Middle frontal gyrus (tissue), 1 donor: ENCODE measurements around the gene TEKT2.

Experiments used
- DNase-seq: peaks from one replicate; pipeline ENCODE4 v3.0.0-alpha.2; 2015; ENCODE audit warnings: low spot score; ENCODE audit errors: extremely low spot score

Gene TEKT2

DNA sequence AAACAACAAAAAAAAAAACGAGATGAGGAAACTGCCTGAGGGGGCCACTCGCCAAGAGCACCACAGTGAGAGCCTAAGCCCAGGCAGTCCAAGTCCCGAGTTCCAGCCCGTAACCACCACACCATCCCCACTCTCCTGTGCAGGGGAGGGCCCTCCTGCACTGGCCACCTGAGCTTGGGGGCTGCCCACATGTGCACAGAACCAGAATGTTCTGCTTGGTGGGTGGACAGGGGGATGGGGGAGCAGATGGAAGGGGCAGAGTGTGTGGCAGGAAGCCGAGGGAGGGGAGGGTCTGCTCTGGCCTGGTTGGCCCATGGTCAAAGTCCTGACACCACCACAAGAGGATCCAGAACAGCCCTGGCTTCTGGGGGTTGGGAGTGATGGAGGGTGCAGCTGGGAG is 22.4 kb downstream of the TEKT2 start:
- no peak for DNase-seq

DNA sequence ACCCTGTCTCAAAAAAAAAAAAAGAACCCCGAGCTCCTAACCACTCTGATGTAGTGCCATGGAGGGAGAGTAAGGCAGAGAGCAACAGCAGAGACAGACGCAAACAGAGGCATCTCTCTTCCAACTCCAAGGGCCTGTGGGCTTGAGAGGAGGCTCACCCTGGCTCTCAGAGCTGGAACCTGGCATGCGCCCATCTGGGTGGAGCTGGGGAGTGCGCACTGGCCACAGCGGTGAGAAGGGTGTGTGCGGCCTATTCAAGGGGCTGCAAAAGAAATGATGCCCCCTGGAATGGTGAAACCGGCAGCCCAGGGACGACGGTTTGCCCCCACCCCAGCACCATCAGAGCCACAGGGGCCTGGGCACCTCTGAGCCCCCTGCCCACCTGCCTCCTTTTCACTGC is 23.5 kb downstream of the TEKT2 start:
- no peak for DNase-seq

DNA sequence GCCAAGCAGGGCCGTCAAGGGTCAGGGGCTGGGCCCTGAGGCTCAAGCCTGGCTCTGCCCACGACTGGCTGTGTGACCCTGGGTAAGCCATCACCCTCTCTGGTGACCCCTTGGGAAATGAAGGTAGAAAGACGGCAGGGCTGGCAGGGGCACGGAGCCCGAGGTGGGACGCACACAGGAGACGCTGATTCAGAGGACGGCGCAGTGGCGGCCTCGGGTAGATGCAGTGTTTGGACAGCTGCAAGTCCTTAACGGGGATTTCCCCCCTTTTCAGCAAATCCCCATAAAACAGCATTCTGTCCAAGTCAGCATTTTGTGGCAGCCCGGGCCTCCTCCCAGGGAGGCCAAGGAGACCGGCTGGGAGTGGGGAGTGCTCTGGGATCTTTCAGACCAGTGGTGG is 24.4 kb downstream of the TEKT2 start:
- no peak for DNase-seq

DNA sequence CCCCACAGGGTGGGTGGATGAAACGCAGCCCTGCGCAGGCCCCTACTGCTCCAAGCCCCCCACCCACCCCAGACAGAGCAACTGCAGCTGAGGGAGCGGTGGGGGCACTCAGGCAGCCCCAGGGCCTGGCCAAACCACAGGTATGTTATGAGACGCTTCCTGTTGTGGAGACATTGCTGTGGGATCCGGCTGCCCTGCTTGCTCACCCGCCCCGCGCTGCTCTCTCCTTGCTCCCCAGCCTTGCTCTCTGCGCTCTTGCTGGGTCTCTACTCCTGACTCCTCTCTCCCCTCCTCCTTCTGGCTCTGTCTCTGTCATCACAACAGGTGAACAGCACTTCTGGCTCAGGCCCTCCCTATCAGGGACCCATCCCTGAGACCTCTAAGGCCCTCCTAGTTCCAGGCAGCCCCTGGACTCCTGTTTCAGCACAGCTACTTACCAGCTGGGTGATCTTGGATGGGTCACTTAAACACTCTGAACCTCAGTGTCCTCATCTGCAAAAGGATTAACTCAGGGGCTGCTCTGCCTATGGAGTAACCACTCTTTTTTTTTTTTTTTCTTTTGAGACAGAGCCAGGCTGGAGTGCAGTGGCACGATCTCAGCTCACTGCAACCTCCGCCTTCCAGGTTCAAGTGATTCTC is 25.3 kb downstream of the TEKT2 start:
- no peak for DNase-seq

DNA sequence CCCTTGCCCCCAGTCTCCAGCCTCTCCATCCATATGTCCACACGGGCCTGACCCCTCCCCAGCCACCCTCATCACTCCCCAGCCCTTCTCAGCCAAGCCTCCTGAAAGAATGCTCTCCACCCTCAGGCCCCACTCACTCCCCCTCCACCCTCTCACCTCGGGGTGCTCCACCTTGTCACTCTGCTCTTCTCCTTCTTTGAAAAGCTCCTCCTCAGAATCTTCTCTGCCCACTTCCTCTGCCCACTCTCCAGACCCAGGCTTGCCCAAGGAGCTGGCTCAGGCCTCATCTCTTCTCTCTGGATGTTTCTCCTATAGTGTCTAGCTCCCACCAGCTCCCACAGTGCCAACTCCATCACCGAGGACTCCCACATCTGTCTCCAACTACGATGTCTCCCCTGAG is 27.3 kb downstream of the TEKT2 start:
- no peak for DNase-seq

DNA sequence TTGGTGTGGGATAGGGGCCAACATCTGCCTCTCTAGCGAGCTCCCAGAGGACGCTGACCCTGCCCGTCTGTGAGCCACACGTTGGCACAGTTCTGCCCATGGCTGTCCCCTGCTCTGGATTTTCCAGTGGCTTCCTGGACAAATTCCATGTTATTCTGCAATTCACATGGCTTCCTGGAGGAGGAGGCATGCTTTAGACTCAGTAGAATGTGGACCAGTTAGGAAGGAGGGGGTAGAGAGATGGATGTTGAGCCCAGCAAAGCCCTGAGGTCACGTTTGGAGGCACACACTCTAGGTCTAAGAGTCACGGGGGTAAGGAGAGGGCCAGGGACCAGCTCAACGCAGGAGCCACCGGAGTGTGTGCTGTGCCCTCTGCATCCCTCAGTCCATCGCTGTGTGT is 28.9 kb downstream of the TEKT2 start:
- DNase-seq = no peak

DNA sequence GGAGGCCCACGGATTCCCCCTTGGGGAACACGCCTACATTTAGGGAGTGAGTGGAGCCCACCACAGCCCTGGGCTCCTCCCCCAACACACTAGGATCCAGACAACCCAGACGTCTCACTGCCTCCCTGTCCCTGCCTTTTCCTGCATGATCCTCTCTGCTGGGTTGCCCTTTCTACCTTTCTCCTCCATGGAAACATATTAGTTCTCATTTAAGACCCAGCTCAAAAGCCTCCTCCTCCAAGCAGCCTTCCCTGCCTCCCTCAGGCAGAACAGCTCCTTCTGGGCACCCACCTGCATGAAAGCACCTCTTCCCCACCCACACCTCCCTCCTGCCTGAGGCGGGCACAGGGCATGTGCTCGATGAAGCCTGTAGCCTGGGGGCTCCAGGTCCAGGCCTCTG is 30.5 kb downstream of the TEKT2 start:
- no peak for DNase-seq

DNA sequence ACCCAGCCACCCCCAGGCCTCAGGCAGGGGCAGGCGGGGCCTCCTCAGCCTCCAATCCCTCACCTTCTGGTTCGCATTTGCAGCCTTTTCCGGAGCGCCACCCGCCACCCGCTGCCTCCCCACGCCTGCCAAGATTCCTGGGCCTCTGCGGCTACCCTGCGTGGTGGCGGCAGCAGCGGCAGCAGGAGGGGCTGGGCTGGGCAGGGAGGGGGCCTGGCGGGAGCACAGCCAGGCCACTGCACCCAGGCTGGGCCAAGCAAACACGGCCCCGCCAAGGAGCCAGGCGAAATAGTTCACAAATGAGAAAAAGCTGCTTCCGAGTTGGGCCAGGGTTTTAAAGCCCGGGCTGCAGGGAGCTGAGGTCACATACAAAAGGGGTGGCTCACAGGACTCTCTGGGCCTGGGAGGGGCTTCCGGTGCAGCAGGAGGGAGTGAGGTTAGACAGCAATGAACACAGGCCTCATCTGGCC is 31.3 kb downstream of the TEKT2 start:
- no peak for DNase-seq

DNA sequence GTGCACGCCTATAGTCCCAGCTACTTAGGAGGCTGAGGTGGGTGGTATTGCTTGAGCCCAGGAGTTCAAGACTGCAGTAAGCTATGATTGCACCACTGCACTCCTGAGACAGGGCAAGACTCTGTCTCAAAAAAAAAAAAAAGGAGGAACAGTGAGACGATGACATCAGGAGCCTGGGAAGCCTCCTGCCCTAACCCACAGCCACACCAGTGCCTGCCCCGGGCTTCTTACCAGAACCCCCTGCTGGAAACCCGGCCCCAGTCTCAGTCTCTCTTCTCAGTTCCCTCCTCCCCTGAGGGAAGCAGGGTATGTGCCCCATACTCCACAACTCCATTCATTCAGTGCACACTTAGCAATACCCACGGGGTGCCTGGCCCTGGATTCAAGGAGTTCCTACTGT is 32.0 kb downstream of the TEKT2 start:
- no peak for DNase-seq

DNA sequence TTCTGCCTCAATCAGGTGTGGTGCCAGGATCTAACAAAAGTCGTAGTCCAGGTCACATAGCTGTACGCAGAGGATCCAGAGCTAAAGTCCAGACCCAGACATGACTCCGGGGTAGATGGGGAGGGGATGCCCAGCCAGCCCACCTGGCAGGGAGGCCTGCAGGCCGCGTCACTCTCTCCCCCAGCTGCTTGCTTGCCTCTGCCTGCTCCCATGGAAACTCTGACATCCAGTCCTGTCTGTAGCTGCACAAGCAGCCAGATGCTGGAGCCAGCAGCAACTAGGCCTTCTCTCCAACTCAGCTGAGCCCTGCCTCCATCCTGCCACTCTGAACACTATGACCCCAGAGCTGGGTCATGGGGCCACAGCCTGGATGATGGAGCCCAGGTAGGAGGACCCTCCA is 33.0 kb downstream of the TEKT2 start:
- DNase-seq = no peak

DNA sequence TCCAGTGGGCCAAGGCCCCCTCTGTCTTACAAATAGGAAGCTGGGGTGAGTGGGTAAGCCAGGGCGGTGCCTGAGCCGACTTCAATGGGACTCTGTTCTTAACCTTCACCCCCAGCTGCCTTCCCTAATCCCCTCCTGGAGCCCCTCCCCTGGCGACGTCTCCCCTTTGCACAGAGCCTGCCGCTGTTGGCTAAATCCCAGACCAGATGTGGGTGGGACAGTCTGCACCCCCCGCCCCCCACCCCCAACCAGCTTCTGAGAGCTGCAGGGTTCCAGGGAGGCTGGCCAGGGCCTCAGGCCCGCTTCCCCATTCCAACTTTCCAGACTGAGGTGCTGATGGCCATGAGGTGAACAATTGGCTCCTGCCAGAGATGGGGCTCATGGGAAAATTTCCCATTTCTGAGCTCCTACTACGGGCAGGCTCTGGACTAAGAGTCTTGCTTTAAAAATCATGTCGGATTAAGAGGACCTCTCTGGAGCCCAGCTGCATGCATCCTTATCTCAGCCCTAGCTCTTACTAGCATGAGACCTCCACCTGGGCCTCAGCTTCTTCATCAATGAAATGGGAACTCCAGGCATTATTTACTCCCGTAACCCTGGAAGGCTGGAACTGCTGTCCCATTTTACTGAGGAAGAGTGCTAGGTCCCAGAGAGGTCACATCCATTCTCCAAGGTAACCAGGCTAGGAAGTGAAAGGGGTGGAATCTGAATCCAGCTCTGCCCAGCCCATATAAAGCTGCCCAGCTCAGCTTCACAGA is 34.7 kb downstream of the TEKT2 start:
- DNase-seq = no peak

DNA sequence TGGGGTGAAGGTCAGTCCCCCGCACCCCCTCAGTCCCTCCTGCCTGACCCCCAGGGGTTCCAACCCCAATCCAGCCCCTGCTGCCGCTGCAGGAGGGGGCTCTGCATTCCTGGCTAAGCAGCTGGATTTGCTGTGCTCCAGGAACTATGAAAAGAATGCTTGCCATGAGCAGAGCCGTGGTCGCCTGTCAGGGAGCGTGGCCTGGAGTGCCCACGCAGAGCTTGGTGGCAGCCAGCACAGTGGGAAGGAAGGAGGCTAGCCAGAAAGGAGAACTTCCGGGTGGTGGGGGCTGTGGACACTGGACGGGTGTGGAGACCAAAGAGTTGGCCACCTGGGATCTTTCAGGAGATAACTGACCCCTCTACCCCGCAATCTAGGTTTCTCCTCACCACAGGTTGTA is 35.6 kb downstream of the TEKT2 start:
- no peak for DNase-seq

DNA sequence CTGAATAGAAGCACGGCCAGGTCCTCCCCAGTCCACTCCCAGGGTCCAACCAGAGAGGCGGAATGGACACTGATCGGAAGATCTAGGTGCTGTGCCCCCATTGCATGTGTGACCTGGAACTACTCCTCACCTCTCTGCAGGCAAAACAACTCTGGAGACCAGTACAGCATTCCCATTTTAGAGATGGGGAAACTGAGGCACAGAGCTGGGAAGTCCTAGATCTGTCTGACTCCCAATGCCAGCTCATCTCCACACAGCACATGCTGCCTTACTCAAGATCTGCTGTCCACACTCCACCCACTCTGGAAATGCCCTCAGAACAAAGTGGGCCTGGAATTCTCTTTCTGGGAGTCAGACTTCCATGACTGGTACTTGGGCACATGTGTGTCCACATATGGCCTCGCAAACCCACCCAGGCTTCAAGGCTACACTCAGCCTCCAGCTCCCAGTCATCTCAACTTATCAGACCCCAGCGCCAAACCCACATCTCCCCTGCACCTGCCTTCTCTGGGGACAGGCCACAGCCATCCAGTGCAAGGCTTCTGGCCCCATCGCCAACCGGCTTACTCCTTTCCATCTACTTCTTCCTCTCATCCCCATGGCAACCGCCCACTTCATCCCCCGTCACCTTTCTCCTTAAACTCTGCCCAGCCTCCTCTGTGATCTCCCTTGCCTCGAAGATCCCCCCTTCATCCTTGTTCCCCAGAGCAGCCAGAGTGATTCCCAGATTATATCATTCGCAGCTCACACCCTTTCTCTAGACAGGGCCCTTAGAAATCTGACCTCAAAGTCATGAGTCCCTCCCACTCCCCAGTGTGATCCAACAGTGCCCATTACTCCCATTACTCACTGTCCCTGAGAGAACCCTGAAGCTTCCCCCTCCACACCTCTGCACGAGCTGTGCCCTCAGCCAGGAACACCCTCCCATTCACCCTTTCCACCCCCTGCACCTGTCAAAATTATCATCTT is 38.5 kb downstream of the TEKT2 start:
- DNase-seq = no peak

DNA sequence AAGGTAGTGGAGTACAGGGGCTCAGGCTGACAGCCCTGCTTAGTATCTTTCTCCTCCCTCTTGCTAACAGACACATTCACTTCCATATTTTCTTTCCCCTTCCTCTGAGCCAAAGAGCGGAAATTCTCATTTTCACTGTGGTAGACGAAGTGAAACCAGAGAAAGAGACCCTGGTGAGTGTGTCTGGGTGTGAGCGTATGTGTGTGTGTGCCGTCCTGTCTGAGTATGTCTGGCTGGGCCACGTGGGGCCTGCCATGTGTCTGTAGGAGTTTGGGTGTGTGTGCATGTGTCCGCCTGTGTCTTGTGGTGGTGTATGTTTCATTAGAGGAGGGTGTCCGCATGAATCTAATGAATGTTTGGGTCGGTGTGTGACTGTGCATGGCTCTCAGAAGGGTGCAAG is 39.5 kb downstream of the TEKT2 start:
- DNase-seq = no peak

DNA sequence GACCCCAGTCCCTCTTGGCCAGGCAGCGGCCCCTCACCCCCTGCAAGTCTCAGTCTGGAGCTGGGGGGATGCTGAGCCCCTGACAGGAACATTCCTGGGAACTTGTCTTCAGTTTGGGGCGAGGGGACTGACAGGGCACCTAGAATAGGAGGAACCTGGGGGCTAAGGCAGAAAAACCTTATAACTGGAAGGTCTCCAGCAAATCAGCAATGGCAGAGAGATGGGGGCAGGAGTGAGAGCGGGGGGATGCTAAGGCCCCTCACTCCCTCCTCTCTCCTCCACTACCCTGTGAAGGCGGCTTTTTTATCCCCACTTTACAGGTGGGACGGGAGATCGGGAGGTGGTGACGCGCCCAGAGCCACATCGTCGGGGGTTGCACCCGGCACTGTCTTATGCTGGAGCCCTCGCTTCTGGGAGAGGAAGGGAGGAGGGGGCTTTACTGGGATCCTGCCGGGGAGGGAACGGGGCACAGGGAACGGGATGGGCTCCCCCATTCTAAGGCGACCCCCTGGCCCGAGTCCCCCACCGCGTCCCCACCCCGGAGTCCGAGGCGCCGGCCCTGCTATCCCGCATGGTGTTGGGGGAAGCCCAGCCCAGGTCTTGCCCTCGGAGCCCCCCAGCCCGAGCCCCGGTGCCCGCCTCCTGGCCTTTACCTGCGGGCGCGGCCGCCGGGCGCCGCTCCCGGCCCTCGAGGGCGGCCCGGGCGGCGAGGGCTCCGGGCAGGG is 40.7 kb downstream of the TEKT2 start:
- no peak for DNase-seq

DNA sequence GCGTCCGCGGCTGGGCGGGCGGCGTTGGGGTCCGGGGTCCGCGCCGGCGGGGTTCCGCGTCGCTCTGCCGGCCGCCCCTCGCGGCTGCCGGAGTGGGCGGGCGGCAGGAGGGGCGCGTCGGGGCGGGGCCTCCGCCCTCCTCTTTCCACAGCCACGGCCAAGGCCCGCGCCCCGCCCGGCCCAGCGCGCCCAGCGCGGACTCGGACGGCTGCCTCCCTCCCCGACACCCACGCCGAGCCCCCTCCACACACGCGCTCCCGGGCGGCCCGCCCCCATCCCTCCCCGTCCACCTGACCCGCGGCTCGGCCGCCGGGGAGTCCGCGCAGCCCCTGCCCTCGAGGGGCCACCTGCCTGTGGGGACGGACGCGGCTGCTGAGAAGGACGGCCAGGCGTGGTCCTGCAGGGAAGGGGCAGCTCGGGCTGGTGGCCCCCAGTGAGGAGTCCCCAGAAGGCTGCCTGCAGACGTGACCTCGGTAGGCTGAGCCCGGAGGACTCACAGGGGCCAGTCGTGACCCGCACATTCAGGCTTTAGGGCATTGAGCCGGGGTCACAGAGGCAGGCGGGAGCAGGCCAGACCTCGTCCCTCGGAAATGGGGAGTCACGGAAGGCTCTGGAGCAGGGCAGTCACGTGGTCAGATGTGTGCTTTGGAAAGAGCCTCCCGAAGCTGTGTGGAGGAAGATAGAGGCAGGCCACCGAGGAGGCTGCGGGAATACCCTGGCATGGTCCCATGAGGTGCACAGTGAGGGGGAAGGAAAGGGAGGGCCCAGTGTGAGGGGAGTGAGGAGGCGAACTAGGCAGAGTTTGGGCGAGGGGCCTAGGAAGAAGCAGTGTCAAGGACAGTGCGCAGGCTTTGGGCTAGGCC is 41.5 kb downstream of the TEKT2 start, which contains the start of gene COL8A2:
COL8A2 (minus strand) TSS at position 94 of the 863 bp plus-strand sequence. CDS start 24,980 bp downstream, outside the sequence.
- no peak for DNase-seq

DNA sequence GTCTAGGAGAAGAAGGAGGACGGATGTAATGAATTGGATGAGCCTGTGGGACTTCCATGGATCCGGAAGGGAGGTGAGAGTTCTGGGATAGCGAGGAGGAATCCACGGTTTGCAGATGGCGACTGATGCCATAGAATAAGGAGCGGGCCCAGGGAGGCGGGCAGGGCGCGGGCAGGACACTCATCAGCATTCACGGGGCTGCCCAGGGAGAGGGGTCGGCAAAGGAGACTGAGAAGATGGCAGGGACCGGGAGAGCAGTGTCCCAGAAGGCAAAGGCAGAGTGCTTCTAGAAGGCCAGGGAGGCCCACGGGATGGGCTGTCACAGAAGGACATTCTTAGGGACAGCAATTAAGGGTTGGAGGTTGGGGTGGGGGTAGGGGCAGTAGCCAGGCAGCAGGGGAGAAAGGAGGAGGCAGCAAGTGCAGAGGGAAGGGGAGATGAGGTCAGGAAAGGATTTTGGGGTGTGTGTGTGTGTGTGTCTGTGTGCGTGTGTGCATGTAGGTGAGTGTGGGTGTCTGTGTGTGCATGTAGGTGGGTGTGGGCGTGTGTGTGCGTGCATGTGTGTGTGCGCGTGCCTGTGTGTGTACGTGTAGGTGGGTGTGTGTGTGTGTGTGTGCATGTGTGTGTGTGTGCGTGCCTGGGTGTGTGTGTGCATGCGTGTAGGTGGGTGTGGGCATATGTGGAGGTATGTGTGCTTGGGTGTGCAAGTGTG is 42.3 kb downstream of the TEKT2 start:
- DNase-seq = no peak

DNA sequence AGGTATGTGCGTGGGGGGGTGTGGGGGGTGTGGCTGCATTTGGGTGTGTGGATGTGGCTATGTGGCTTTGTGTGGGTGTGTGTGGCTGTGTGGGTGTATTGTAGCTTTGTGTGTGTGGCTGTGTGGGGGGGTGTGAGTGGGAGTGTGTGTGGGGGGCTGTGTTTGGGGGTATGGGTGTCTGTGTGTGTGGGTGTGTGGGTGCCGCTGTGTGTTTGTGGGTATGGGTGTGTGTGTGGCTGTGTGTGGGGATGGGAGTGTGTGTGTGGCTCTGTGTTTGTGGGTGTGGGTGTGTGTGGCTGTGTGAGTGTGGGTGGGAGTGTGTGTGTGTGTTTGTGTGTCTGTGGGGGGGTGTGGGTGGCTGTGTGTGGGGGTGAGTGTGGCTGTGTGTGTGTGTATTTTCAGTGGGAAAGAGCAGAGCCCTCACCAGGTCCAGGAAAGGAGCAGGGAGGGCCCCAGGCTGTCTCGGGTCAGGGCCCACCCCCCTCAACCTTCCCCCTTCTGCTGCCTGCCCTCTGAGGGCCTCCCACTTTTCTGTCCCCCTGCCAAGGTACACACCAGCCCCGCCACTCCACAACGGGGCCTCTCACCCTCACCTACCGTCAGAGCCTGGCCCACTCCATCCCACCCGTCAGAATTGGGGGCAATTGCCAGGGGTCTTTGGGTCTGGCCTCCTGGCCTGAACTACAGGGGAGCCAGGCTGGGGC is 43.1 kb downstream of the TEKT2 start:
- no peak for DNase-seq
